ENCODE measurements around the gene RAX2. TPM values are rescaled to one million over a fixed set of nuclear protein-coding genes. Genes with fewer than 3 reads are reported as not detected.

RAX2 gene
- polyA plus RNA-seq, 1 experiment = not detected

DNA sequence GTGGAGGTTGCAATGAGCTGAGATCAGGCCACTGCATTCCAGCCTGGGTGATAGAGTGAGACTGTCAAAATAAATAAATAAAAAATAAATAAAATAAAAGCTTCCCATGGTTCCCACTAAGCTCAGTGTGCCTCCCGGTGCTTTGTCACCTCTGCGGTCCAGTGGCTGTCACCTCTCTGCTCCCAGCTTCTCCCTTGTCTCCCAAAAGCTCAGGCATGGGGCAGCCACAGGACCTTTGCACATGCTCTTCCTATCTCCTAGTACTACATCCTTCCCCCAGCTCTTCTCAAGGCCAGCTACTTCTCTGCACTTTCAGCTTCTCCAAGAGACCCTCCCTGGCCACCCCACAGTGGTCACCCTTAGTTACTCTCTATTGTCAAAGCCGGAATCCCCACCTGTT is 21.8 kb upstream of the RAX2 start:
- DNase-seq (ENCODE audit: low read depth) = no peak
- Histone ChIP-seq H3K4me3 (ENCODE audit: low read depth, low read length) (no peak overlapping the region), H3K36me3 (ENCODE audit: control insufficient read depth, insufficient read depth, low read length) (no peaks in the 10 kb centered on the region), H3K27me3 (ENCODE audit: control insufficient read depth, insufficient read depth, low read length) (no peaks in the 10 kb centered on the region)
- ChIA-PET POLR2A (interaction anchor here (0.7 kb wide), 1 partner anchor 31 kb away, joined by 3 read pairs; no protein-coding TSS in a partner anchor), CTCF (interaction anchor here (0.6 kb wide), 1 partner anchor 9 kb away, joined by 4 read pairs; no protein-coding TSS in a partner anchor)
- TF ChIP-seq, protein P1, sequence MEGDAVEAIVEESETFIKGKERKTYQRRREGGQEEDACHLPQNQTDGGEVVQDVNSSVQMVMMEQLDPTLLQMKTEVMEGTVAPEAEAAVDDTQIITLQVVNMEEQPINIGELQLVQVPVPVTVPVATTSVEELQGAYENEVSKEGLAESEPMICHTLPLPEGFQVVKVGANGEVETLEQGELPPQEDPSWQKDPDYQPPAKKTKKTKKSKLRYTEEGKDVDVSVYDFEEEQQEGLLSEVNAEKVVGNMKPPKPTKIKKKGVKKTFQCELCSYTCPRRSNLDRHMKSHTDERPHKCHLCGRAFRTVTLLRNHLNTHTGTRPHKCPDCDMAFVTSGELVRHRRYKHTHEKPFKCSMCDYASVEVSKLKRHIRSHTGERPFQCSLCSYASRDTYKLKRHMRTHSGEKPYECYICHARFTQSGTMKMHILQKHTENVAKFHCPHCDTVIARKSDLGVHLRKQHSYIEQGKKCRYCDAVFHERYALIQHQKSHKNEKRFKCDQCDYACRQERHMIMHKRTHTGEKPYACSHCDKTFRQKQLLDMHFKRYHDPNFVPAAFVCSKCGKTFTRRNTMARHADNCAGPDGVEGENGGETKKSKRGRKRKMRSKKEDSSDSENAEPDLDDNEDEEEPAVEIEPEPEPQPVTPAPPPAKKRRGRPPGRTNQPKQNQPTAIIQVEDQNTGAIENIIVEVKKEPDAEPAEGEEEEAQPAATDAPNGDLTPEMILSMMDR (IDR thresholded peaks at IDR 0.05; ENCODE audit: insufficient read depth, low read depth, low read length) = no peak

DNA sequence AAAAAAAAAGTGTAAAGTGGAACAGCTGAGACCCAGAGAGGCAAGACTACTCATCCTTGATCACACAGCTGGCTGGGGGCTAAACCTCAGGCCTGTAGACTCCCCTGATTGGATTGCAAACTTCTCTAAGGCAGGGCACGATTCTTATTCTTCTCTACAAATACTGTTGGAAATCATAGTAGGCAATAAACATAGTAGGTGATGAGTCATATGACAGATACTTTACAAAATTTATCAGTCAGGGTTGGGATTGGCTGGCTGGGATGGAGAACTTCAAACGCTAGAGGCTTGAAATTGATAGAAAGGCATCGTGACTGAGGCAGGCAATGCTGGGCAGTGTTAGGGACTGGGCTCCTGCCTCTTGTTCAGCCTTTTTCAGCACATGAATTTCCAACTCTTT is 20.1 kb upstream of the RAX2 start:
- Histone ChIP-seq H3K4me3 (ENCODE audit: low read depth, low read length) (no peak overlapping the region), H3K27me3 (ENCODE audit: control insufficient read depth, insufficient read depth, low read length) (no peaks in the 10 kb centered on the region), H3K36me3 (ENCODE audit: control insufficient read depth, insufficient read depth, low read length) (no peaks in the 10 kb centered on the region)
- DNase-seq (ENCODE audit: low read depth) = no peak
- ChIA-PET POLR2A (no interaction called here), CTCF (no interaction called here)
- TF ChIP-seq, protein P1 (IDR thresholded peaks at IDR 0.05; ENCODE audit: insufficient read depth, low read depth, low read length) = no peak

DNA sequence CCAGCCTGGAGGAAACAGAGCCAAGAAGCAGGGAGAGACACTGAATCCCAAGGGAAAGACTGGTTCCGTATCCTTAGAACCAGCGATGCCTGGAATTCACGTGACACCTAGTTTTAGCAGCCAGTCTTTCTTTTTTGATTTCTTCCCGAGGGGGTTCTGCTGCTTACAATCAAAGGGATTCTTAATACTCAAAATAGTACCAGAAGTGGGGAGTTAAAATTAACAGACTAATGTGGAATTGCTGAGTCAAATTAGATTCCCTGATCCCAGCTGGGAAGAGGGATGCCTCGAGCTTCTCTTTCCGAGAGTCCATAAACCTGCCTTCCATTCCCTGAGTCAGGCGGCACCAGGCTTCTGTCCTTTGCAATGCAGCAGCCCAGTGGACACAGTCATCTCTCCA is 18.9 kb upstream of the RAX2 start:
- TF ChIP-seq, protein P1 (IDR thresholded peaks at IDR 0.05; ENCODE audit: insufficient read depth, low read depth, low read length) = no peak
- DNase-seq (ENCODE audit: low read depth) = no peak
- CTCF ChIA-PET = no interaction called here
- Histone ChIP-seq H3K4me3 (ENCODE audit: low read depth, low read length) (no peak overlapping the region), H3K27me3 (ENCODE audit: control insufficient read depth, insufficient read depth, low read length) (peaks cover 2% of the 10 kb centered on the region), H3K36me3 (ENCODE audit: control insufficient read depth, insufficient read depth, low read length) (no peaks in the 10 kb centered on the region)
- POLR2A ChIA-PET = no interaction called here

DNA sequence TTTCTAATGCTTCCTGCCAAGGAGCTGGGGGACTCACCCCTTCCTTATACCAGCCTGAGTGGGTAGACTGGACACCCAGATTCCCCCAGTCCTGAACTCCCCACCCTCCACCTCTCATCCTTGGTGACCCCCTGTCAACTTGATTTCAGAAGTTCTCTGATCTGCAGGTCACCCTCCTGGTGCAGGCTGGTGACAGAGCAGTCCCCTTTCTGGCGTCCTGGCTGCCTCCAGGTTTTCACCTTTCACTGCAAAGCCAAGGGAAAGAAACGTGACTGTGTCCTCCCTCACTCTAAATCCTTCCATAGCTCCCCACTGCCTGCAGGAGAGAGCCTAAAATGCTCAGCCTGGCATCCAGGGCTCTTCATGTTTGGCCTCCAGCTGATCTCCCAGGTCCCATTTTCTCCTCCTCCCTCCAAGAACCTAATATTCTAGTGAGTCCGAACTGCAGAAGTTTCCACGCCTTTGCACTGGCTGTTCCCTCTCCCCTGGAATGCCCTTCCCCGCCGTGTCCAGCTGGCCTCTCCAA is 18.2 kb upstream of the RAX2 start:
- DNase-seq (ENCODE audit: low read depth) = no peak
- Histone ChIP-seq H3K4me3 (ENCODE audit: low read depth, low read length) (no peak overlapping the region), H3K27me3 (ENCODE audit: control insufficient read depth, insufficient read depth, low read length) (peaks cover 2% of the 10 kb centered on the region), H3K36me3 (ENCODE audit: control insufficient read depth, insufficient read depth, low read length) (no peaks in the 10 kb centered on the region)
- ChIA-PET CTCF (interaction anchor here (1.5 kb wide), 1 partner anchor 32 kb away, joined by 7 read pairs; no protein-coding TSS in a partner anchor), POLR2A (no interaction called here)
- TF ChIP-seq, protein P1 (IDR thresholded peaks at IDR 0.05; ENCODE audit: insufficient read depth, low read depth, low read length) = no peak

DNA sequence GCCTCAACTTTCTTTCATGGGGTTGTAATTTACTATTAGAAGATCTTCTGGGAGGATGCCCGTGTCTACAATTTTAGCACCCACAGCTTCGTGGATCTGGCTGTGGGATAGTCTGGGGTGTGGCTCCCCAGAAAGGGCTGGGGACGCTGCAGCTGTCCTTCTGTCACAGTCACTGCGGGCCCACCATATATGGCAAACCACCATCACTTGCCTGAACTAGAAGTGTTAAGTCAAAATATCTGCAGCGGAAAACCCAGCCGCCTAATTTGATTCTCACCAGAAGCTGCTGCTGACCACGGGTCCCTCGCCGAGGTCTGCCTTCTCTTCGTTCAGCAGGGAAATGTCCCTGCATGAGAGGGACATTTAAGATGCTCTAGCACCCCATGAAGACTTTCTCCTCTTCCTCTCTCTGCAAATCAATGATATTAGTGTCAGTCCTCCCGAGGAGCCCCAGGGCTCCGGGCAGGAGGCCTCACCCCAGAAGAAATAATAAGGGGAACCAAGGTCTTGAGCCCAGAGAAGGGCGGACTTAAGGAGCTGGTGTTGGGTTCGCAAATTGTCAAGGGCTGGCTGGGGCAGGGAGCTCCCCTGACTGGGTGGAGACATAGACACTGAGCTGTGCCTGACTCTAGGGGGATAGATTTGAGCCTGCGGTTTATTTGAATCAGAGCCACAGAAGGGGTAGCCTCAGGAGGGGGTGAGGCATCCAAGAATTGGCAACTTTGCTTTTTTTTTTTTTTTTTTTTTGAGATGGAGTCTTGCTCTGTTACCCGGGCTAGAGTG is 17.2 kb upstream of the RAX2 start:
- Histone ChIP-seq H3K27me3 (ENCODE audit: control insufficient read depth, insufficient read depth, low read length) (peaks cover 5% of the 10 kb centered on the region), H3K36me3 (ENCODE audit: control insufficient read depth, insufficient read depth, low read length) (no peaks in the 10 kb centered on the region), H3K4me3 (ENCODE audit: low read depth, low read length) (no peak overlapping the region)
- CTCF ChIA-PET = interaction anchor here (1.2 to 1.5 kb wide), 3 partner anchors 8 to 33 kb away, joined by 3 to 7 read pairs (median 4); no protein-coding TSS in a partner anchor
- no peak for DNase-seq (ENCODE audit: low read depth)
- TF ChIP-seq, protein P1 (IDR thresholded peaks at IDR 0.05; ENCODE audit: insufficient read depth, low read depth, low read length) = no peak
- POLR2A ChIA-PET = no interaction called here
